GM06990 (cell line): Measurements from ENCODE around the gene BNIP5.

Source experiments
- DNase-seq: peaks from one replicate; pipeline ENCODE4 v3.0.0-alpha.2; 2011; ENCODE audit not compliant: insufficient read length; ENCODE audit errors: extremely low read depth
- H3K27me3 ChIP-seq: replicated peaks from 2 replicates; pipeline ENCODE4 v1.6.0; 2011; ENCODE audit warnings: low read length; ENCODE audit not compliant: control insufficient read depth, insufficient read depth
- H3K36me3 ChIP-seq: 2 replicates; pipeline ENCODE4 v1.5.1; 2011; ENCODE audit warnings: low read length; ENCODE audit not compliant: control insufficient read depth, insufficient read depth
- H3K4me3 ChIP-seq: replicated peaks from 2 replicates; pipeline ENCODE4 v1.5.1; 2011; ENCODE audit warnings: low read depth, mild to moderate bottlenecking, control low read depth, low read length
- TF ChIP-seq, protein P1 (sequence below): IDR thresholded peaks from 2 replicates; pipeline ENCODE4 v1.5.1; 2011; ENCODE audit warnings: low read length, control low read depth, mild to moderate bottlenecking, inconsistent platforms; ENCODE audit not compliant: insufficient read depth, poor library complexity, severe bottlenecking

Gene BNIP5

GRCh38 chr6:36317623-36318022, 19.1 kb downstream of the BNIP5 start:
- no peak for DNase-seq

DNA sequence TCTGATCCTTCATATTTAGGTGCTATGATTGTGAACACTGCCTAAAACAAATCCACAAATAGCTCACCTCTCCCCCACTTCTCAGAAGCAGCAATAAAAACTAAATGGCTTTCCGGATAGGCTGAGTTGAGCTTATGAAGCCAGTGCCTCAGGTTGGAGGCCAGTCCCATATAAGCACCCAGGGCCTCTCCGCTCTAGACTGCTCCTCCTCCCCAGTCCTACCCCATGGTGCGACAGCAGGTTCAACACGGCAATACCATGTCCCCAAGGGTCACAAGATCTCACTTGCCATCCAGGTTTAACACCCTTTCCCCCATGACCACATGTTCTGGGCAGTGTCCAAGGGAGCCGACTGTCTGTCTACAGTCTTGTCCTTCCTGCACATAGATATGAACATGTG, 20.8 kb downstream of the BNIP5 start:
- DNase-seq: no peak
- TF ChIP-seq, protein P1, sequence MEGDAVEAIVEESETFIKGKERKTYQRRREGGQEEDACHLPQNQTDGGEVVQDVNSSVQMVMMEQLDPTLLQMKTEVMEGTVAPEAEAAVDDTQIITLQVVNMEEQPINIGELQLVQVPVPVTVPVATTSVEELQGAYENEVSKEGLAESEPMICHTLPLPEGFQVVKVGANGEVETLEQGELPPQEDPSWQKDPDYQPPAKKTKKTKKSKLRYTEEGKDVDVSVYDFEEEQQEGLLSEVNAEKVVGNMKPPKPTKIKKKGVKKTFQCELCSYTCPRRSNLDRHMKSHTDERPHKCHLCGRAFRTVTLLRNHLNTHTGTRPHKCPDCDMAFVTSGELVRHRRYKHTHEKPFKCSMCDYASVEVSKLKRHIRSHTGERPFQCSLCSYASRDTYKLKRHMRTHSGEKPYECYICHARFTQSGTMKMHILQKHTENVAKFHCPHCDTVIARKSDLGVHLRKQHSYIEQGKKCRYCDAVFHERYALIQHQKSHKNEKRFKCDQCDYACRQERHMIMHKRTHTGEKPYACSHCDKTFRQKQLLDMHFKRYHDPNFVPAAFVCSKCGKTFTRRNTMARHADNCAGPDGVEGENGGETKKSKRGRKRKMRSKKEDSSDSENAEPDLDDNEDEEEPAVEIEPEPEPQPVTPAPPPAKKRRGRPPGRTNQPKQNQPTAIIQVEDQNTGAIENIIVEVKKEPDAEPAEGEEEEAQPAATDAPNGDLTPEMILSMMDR: no peak
- Histone ChIP-seq H3K36me3 (no peaks in the 10 kb centered on the region), H3K4me3 (no peak overlapping the region), H3K27me3 (no peaks in the 10 kb centered on the region)

More at GRCh38 chr6:36317623-36318022, 19.1 kb downstream of the BNIP5 start:
- H3K4me3 ChIP-seq: no peak overlapping the region
- TF ChIP-seq, protein P1: no peak
- no peaks in the 10 kb centered on the region; the same call in 1 of the 2 replicates for H3K27me3 ChIP-seq
- no peaks in the 10 kb centered on the region for H3K36me3 ChIP-seq

- DNase-seq: no peak
- TF ChIP-seq, protein P1: no peak
- no peaks in the 10 kb centered on the region for H3K36me3 ChIP-seq
Measured at GRCh38 chr6:36314221-36315014, 22.3 kb downstream of the BNIP5 start.

GRCh38 chr6:36313649-36313936, 23.1 kb downstream of the BNIP5 start:
- Histone ChIP-seq H3K27me3 (no peaks in the 10 kb centered on the region), H3K36me3 (no peaks in the 10 kb centered on the region), H3K4me3 (no peak overlapping the region)
- TF ChIP-seq, protein P1: no peak
- DNase-seq: no peak

More at GRCh38 chr6:36314221-36315014, 22.3 kb downstream of the BNIP5 start:
- Histone ChIP-seq H3K27me3 (no peaks in the 10 kb centered on the region), H3K4me3 (no peak overlapping the region)

DNA sequence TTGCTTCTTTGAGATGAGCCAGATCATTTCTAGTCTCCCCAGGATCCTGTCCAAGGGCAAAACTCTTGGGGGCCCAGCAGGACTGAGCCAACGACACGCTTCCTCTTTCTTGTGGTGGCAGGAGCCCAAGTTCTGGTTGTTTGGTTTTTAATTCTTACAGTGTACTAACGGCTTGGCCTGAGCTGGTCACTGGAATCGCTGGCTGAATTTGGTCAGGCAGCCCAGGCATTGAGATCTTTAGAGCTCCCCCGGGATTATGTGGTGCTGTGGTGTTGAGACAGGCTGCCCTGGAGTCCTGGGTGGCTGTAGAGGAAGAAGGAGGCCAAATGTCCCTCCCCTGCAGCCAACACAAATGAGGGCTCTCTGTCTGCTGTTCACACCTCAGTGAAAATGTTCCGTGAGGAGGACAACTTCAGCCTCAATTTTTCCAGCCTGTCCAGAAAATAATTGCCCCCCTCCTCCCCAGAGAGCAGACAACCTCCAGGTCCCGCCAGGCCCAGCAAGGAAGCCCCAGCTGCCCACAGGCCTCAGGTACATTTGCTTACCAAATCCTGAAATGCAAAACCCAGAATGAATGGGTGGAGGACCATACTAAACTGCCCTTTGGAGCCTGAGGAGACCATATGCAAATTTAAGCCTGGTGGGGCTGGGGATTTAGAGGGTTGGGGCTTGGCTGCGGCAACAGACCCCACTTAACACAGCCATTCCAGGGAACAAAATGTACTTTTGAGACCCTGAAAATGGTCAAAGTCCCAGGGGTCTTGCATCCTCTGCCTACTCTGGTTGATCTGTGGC, 23.6 kb downstream of the BNIP5 start:
- H3K4me3 ChIP-seq: no peak overlapping the region
- TF ChIP-seq, protein P1: no peak
- H3K36me3 ChIP-seq: no peaks in the 10 kb centered on the region
- DNase-seq: peak; percentile 40
- H3K27me3 ChIP-seq: no peaks in the 10 kb centered on the region
